SK-N-MC (cell line): ENCODE measurements around the gene CIB2.

Source experiments
- EZH2 ChIP-seq: fragments of 200-600 bp; sonication (generic); IDR thresholded peaks from one replicate; pipeline ENCODE4 v1.6.1; 2017; ENCODE audit warnings: antibody characterized with exemption
- FOXP2 ChIP-seq: optimal IDR thresholded peaks from 2 replicates; pipeline ENCODE3; 2011; ENCODE audit warnings: mild to moderate bottlenecking, moderate library complexity; ENCODE audit not compliant: insufficient read depth; ENCODE audit errors: extremely low read length, control extremely low read depth
- POLR2AphosphoS5 ChIP-seq: IDR thresholded peaks from 2 replicates; pipeline ENCODE4 v1.6.1; 2012; ENCODE audit warnings: mild to moderate bottlenecking, low read depth, low read length, borderline replicate concordance

DNA sequence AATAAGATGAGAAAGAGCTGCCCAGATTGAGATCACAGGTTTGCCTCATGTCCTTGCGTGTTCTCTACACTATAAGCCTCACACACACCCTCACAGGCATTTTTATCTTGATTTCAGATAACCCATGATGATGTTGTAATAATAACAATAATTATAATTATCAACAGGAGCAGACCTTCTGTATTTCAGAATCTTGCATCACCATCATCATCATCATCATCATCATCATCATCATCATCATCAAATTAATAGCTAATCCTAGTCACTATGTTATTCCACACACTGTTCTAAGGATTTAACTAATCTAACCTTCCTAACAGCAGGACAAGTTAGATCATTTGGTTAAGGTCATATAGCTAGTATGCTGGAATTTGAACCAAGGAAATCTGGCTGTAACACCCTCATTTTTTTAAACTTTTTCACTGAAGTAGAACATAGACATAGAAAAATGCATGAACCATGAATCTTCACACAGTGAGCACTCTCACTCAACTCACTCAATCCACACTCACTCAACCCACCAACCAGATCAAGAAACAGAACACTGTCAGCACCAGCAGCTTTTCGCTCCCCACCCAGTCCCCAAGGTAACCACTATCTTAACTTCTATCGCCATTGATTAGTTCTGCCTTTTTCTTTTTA lies 40.7 kb downstream of the CIB2 start:
- TF ChIP-seq POLR2AphosphoS5 (no peak), EZH2 (no peak), FOXP2 (no peak)
